GM19467 (cell line): ENCODE measurements around the gene MUC5B.
"Not testable (repeated sequence)": the region's sequence is repeated elsewhere in the genome, so short reads cannot be mapped to it uniquely, and the experiment has no call there.

Source experiments
- ATAC-seq: cut with Tn5 transposase; IDR thresholded peaks from one replicate; pipeline ENCODE4 v1.9.1; 2021; ENCODE audit warnings: mild to moderate bottlenecking, moderate library complexity; ENCODE audit not compliant: unreplicated experiment

Gene MUC5B

GRCh38 chr11:1201395-1202153 lies 21.3 kb upstream of the MUC5B start:
- no peak for ATAC-seq

GRCh38 chr11:1202154-1202775 lies 20.6 kb upstream of the MUC5B start:
- ATAC-seq, result no peak

- ATAC-seq, result no peak
These were observed 19.9 kb upstream of the MUC5B start for GRCh38 chr11:1202776-1203504.

GRCh38 chr11:1203505-1204271 lies 19.2 kb upstream of the MUC5B start:
- ATAC-seq, result no peak

- no peak for ATAC-seq
These were observed 18.3 kb upstream of the MUC5B start for GRCh38 chr11:1204381-1205101.

GRCh38 chr11:1205121-1205986 lies 17.5 kb upstream of the MUC5B start:
- ATAC-seq, result no peak

GRCh38 chr11:1205987-1206331 lies 16.9 kb upstream of the MUC5B start:
- no peak for ATAC-seq

GRCh38 chr11:1206391-1207271 lies 16.2 kb upstream of the MUC5B start:
- ATAC-seq, result no peak

- ATAC-seq, result no peak
These were observed 15.3 kb upstream of the MUC5B start for GRCh38 chr11:1207401-1208143.

GRCh38 chr11:1208144-1208393 lies 14.8 kb upstream of the MUC5B start:
- no peak for ATAC-seq

GRCh38 chr11:1208394-1209261 lies 14.2 kb upstream of the MUC5B start:
- no peak for ATAC-seq

GRCh38 chr11:1209371-1210057 lies 13.4 kb upstream of the MUC5B start:
- ATAC-seq, result no peak

- ATAC-seq, result no peak
These were observed 11.0 kb upstream of the MUC5B start for GRCh38 chr11:1211838-1212237.

GRCh38 chr11:1215826-1216225 lies 7.0 kb upstream of the MUC5B start:
- ATAC-seq, result not testable (repeated sequence)

- ATAC-seq, result no peak
These were observed 5.7 kb upstream of the MUC5B start for GRCh38 chr11:1217151-1217550.

- no peak for ATAC-seq
These were observed 4.5 kb upstream of the MUC5B start for GRCh38 chr11:1218256-1218787.
